GM06990 (cell line): ENCODE measurements around the gene DNASE2B.

Source experiments
- DNase-seq: peaks from one replicate; pipeline ENCODE4 v3.0.0-alpha.2; 2011; ENCODE audit not compliant: insufficient read length; ENCODE audit errors: extremely low read depth
- H3K27me3 ChIP-seq: replicated peaks from 2 replicates; pipeline ENCODE4 v1.6.0; 2011; ENCODE audit warnings: low read length; ENCODE audit not compliant: control insufficient read depth, insufficient read depth
- H3K36me3 ChIP-seq: 2 replicates; pipeline ENCODE4 v1.5.1; 2011; ENCODE audit warnings: low read length; ENCODE audit not compliant: control insufficient read depth, insufficient read depth
- H3K4me3 ChIP-seq: replicated peaks from 2 replicates; pipeline ENCODE4 v1.5.1; 2011; ENCODE audit warnings: low read depth, mild to moderate bottlenecking, control low read depth, low read length
- CTCF ChIP-seq: IDR thresholded peaks from 2 replicates; pipeline ENCODE4 v1.5.1; 2011; ENCODE audit warnings: low read length, control low read depth, mild to moderate bottlenecking, inconsistent platforms; ENCODE audit not compliant: insufficient read depth, poor library complexity, severe bottlenecking

Gene DNASE2B

GRCh38 chr1:84429231-84429630 is 30.9 kb downstream of the DNASE2B start:
- TF ChIP-seq CTCF: no peak
- Histone ChIP-seq H3K36me3 (no peaks in the 10 kb centered on the region), H3K4me3 (no peak overlapping the region), H3K27me3 (no peaks in the 10 kb centered on the region)
- no peak for DNase-seq

- no peaks in the 10 kb centered on the region for H3K36me3 ChIP-seq
- no peak for DNase-seq
- TF ChIP-seq CTCF: no peak
Observed at GRCh38 chr1:84430546-84430945, 32.3 kb downstream of the DNASE2B start.

GRCh38 chr1:84433258-84434080 is 35.2 kb downstream of the DNASE2B start:
- Histone ChIP-seq H3K4me3 (no peak overlapping the region), H3K36me3 (no peaks in the 10 kb centered on the region), H3K27me3 (no peaks in the 10 kb centered on the region)
- peak; percentile 66 for TF ChIP-seq CTCF
- DNase-seq: peak; percentile 26

More at GRCh38 chr1:84430546-84430945, 32.3 kb downstream of the DNASE2B start:
- H3K27me3 ChIP-seq: no peaks in the 10 kb centered on the region
- no peak overlapping the region for H3K4me3 ChIP-seq

GRCh38 chr1:84434081-84434769 is 35.9 kb downstream of the DNASE2B start:
- Histone ChIP-seq H3K36me3 (no peaks in the 10 kb centered on the region), H3K4me3 (no peak overlapping the region), H3K27me3 (no peaks in the 10 kb centered on the region)
- no peak for TF ChIP-seq CTCF
- no peak for DNase-seq

GRCh38 chr1:84434801-84435549 is 36.7 kb downstream of the DNASE2B start:
- Histone ChIP-seq H3K4me3 (no peak overlapping the region), H3K36me3 (no peaks in the 10 kb centered on the region), H3K27me3 (no peaks in the 10 kb centered on the region)
- no peak for DNase-seq
- TF ChIP-seq CTCF: no peak
